HG02884 (cell line): ENCODE results near the gene CCDC122.
"Not testable (repeated sequence)": the region's sequence is repeated elsewhere in the genome, so short reads cannot be mapped to it uniquely, and the experiment has no call there.

Source experiments
- ATAC-seq: cut with Tn5 transposase; IDR thresholded peaks from one replicate; pipeline ENCODE4 v1.9.1; 2021; ENCODE audit warnings: mild to moderate bottlenecking, moderate library complexity; ENCODE audit not compliant: unreplicated experiment

Gene CCDC122

GRCh38 chr13:43877766-43878165, 1.8 kb downstream of the CCDC122 start:
- ATAC-seq, result no peak

- no peak for ATAC-seq
Observed at GRCh38 chr13:43877326-43877725, 2.2 kb downstream of the CCDC122 start.

DNA sequence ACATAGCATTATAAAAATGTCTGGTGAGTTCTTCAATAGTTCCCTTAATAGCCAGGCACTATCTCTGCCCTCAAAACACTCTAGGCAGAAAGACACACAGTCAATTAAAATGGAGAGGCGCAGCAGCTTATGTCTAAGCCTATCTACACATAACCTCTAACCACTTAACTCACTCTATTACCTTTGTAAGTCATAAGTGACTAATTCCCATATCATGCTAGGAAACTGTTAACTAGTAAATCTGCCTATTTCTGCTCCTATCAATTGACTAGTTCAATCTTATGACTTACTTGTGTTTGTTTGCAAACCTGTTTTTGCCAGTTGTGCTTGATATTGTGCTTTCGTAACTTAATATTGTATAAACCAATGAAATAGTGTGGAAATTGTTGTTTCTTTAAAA, 3.2 kb downstream of the CCDC122 start:
- ATAC-seq, result no peak

DNA sequence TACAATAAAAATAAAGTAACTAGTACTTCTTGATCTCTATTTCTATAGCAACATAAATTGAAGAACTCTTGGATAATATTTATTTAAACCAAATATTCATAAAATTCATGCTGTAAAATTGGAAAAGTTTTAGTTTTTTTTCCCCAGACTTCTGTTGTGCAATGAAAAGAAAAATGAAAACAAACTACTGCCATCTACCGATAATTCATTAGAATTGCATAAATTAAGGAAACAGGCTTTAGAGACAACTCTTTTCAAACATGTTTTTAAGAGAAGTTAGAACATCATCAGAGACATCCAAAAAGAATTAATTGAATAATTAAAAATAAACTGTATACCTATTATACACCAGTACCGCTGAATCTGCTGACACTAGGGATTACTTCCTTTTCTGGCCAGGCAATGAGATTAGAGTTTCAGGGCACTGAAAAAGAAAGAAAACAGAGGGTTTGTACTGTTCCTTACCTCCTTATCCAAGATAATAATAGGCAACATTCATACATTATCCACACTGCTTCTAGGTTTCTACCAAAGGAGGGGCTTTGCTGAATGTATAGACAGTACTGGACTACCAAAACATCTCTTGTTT, 4.9 kb downstream of the CCDC122 start:
- ATAC-seq, result no peak

GRCh38 chr13:43872181-43872580, 7.4 kb downstream of the CCDC122 start:
- ATAC-seq, result no peak

DNA sequence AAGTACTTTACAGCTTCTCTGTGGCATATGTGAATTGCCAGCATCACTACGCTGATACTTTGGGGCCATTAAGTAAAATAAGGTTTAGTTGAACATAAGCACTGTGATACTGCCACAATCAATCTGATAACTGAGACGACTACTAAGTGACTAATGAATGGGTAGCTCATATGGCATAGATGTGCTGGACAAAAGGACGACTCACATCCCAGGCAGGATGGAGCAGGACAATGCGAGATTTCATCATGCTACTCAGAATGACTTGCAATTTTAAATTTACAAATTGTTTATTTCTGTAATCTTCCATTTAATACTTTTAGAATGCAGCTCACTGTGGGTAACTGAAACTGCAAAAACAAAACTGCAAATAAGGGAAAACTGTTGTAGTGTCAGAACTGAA, 13.6 kb downstream of the CCDC122 start:
- no peak for ATAC-seq

GRCh38 chr13:43864921-43865320, 14.6 kb downstream of the CCDC122 start:
- no peak for ATAC-seq

DNA sequence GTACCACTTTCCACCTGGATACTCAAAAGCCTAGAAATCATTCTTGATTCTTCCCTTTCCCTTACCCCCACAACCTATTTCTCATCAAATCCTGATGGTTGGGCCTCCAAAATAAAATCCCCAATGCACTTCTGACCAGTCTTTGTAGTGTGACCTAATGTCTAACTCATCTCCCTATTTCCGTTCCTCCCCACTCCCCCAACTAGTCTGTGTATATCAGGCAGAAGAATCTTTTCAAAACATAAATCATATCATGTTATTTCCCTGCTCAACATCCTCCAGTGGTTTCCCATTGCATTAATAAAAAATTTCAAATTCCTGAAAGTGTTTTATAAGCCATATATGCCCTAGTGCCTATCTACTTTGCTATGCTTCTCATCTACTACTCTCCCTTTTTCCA, 17.7 kb downstream of the CCDC122 start:
- ATAC-seq, result no peak

GRCh38 chr13:43852923-43853404, 26.6 kb downstream of the CCDC122 start:
- ATAC-seq, result no peak

DNA sequence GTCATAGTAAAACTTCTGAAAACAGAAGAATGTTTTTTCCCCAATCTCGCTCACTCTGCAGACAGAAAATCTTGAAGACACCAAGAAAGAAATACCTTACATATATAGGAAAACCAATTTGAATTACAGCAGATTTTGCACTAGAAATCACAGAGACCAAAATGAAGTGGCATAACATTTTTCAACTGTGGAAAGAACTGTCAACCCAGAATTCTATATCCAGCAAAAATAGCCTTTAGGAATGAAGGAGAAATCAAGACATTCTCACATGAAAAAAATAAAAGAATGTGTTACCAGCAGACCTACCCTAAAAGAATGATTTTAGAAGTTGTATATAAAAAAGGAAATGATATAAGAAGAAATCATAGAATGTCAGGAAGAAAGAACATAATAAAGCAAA, 28.7 kb downstream of the CCDC122 start:
- ATAC-seq, result no peak

- ATAC-seq, result no peak
Observed at GRCh38 chr13:43848001-43848649, 31.4 kb downstream of the CCDC122 start.

GRCh38 chr13:43846496-43847158, 32.9 kb downstream of the CCDC122 start:
- no peak for ATAC-seq

GRCh38 chr13:43838909-43839308, 40.6 kb downstream of the CCDC122 start:
- no peak for ATAC-seq

- no peak for ATAC-seq
Observed at GRCh38 chr13:43835701-43836100, 43.8 kb downstream of the CCDC122 start.

GRCh38 chr13:43831088-43831487, 48.5 kb downstream of the CCDC122 start:
- no peak for ATAC-seq

DNA sequence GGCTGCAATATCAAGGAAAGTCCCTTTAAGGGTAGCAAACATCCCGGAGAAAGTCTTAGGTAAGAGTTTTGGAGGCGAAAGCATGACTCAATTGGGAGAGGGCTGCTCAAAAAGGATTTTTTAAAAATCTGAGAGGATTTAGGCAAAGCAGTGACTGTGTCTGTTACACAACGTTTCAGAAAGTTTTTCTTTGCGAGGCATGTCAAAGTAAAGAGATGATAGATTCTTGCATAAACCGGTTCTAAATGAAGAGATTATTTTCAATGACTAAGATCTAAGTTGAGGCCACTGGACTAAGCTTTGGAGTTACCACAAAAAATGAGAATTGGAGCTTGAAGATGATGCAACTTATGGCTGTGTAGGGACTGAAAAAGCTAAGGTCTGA, 49.1 kb downstream of the CCDC122 start:
- ATAC-seq, result no peak

DNA sequence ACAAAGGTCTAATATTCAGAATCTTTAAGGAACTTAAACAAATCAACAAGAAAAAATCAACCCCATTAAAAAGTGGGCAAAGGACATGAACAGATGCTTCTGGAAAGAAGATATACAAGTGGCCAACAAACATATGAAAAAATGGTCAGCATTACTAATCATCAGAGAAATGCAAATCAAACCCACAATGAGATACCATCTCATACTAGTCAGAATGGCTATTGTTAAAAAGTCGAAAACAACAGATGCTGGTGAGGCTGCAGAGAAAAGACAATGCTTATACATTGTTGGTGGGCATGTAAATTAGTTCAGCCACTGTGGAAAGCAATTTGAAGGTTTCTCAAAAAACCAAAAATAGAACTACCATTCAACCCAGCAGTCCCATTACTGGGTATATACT, 54.9 kb downstream of the CCDC122 start:
- ATAC-seq, result not testable (repeated sequence)

DNA sequence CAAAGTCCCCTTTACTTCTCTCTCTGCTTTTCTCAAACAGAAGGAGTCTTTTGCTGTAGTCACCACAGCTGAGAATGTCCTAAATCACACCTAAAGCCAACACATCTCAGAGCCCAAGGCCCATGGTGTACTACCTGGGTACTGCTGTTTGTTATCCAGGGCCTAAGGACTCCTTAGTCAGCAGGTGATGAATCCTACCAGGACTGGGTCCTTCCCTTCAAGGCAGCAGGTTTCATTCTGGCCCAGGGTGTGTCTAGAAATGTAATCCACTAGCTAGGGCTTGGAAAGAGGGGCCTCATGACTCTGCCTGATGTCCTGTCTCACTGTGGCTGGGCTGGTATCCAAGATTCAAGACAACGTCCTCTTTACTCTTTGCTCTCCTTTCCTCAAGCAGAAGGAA, 56.6 kb downstream of the CCDC122 start:
- ATAC-seq, result no peak

- ATAC-seq, result no peak
Observed at GRCh38 chr13:43816401-43816889, 63.1 kb downstream of the CCDC122 start.

GRCh38 chr13:43815204-43815603, 64.3 kb downstream of the CCDC122 start:
- ATAC-seq, result no peak

DNA sequence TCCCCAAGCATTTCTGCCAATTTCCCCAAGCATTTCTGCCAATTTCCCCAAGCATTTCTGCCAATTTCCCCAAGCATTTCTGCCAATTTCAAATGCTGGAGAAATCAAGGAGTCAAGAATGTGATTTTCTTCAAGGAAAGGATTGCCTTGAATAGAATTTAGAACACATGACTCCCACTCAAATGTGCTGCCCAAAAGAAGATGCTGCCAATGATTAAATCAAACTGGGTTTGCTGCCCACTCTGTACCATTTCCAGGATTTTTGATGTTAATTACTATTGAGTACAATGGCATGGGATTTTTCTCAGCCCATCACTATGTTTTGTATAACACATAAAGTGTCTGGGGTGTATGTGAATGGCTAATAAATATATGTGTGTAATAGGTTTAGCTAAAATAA, 70.9 kb downstream of the CCDC122 start:
- ATAC-seq, result no peak

DNA sequence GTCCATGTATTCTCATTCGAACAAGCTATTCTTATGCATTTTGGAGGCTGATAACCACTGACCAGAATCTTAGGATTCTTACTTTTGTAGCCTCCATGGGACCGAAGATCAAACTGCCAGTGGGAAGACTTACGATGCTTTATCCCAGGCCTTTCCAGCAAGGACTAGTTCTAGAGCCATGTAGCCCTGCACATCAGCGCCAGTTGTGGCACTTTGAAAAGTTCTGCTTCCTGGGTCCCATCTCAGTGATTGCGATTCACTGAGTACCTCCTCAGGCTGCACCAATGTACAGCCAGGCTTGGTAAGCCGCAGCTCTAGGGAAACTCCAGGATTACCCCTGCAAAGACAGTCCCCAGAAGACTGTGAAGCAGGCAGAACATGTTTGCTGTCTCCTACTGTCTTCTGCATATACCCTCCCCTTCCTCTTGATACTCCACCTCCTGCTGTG, 73.8 kb downstream of the CCDC122 start:
- ATAC-seq, result no peak
